Mucosa of descending colon (tissue), 3 donors: ENCODE data around the gene GRM1. TPM values are rescaled to one million over a fixed set of nuclear protein-coding genes. Genes with fewer than 3 reads are reported as not detected.

Source experiments
- ATAC-seq: fragments of 200-7000 bp; cut with Tn5 transposase; one replicate; pipeline ENCODE4 v1.9.1; 2020; ENCODE audit warnings: mild to moderate bottlenecking, moderate library complexity
- DNase-seq, 3 donors: peaks; one replicate each; pipeline ENCODE4 v3.0.0-alpha.2; 2020
- H3K36me3 ChIP-seq: fragments of 200-600 bp; one replicate; pipeline ENCODE4 v1.8.0; 2021; ENCODE audit warnings: low read depth, mild to moderate bottlenecking
- H3K4me1 ChIP-seq: fragments of 200-600 bp; one replicate; pipeline ENCODE4 v1.8.0; 2021; ENCODE audit warnings: low read depth, mild to moderate bottlenecking
- H3K4me3 ChIP-seq: fragments of 200-600 bp; one replicate; pipeline ENCODE4 v1.8.0; 2021; ENCODE audit warnings: mild to moderate bottlenecking
- H3K9me3 ChIP-seq: fragments of 200-600 bp; one replicate; pipeline ENCODE4 v1.8.0; 2021; ENCODE audit warnings: mild to moderate bottlenecking
- intact Hi-C, 2 donors: fragments of 100-400 bp; cut with DNase I in 1 of 2; cut with micrococcal nuclease in 1 of 2; formaldehyde crosslinking; loops; one replicate each; pipeline versions ENCODE4 v1.11.0 to v1.11.1; 2022; cut with DNase I, micrococcal nuclease
- total RNA-seq, 3 donors: library from RNA; stranded (reverse); fragmentation: NEBNext Ultra II Directional in 2 of 3; extraction: Animal tissue kit (Norgen Biotek cat#: 25700) in 2 of 3; gene quantifications; one replicate each; pipeline versions ENCODE4 v1.2.1 to v1.2.4, GENCODE V29; 2021 to 2023
- TF ChIP-seq, protein P1 (sequence below): fragments of 200-600 bp; IDR thresholded peaks from one replicate; pipeline ENCODE4 v1.8.0; 2022; ENCODE audit warnings: antibody characterized with exemption, mild to moderate bottlenecking
- donor health status: DM: no; HTN: no; CAD: no; lungs with moderate emphysema.
- donor health status: DM: no; HTN: no; CAD: no.
- donor health status: DM: no; HTN: yes; CAD: no.

The GRM1 gene
- total RNA-seq, 3 donors from 2014 or later, result 0.13 TPM; not detected in 2

DNA sequence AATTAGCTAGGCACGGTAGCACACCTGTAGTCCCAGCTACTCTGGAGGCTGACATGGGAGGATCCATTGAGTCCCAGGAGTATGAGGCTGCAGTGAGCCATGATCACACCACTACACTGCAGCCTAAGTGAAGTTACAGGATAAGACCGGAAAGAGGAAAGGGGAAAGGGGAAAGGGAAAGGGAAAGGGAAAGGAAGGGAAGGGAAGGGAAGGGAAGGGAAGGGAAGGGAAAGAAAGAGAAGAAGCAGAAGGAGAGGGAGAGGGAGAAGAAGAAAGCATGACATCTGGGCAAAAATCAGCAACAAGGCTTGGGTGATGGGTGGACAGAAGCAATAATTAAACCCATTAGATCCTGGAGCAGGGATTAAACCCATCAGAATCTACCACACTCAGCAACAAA is 413.0 kb downstream of the GRM1 start:
- DNase-seq, result no peak
- Histone ChIP-seq H3K4me1 (no peaks in the 10 kb centered on the region), H3K4me3 (no peak overlapping the region), H3K36me3 (no peaks in the 10 kb centered on the region), H3K9me3 (no peaks in the 10 kb centered on the region)
- TF ChIP-seq, protein P1, sequence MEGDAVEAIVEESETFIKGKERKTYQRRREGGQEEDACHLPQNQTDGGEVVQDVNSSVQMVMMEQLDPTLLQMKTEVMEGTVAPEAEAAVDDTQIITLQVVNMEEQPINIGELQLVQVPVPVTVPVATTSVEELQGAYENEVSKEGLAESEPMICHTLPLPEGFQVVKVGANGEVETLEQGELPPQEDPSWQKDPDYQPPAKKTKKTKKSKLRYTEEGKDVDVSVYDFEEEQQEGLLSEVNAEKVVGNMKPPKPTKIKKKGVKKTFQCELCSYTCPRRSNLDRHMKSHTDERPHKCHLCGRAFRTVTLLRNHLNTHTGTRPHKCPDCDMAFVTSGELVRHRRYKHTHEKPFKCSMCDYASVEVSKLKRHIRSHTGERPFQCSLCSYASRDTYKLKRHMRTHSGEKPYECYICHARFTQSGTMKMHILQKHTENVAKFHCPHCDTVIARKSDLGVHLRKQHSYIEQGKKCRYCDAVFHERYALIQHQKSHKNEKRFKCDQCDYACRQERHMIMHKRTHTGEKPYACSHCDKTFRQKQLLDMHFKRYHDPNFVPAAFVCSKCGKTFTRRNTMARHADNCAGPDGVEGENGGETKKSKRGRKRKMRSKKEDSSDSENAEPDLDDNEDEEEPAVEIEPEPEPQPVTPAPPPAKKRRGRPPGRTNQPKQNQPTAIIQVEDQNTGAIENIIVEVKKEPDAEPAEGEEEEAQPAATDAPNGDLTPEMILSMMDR, result no peak
- intact Hi-C loops, result no loop called here
- no peak for ATAC-seq

DNA sequence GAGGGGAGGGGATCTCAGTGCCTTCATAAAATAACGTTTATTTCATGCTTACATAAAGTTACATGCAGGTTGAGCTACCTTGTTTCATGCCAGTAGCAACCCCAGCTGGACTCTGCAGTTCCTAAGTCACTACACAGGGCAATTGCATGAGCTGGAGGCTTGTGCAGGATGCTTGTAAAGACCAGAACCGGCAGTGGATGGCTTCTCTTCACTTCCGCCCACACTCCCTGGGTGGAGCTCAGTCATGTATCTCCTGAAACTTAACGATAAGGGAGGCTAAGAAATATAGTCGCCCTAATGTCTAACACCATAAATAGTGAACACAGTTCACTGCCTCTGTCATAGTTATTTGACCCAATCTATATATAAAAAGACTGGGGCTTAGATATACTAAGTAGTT is 415.3 kb downstream of the GRM1 start:
- no peaks in the 10 kb centered on the region for H3K4me1 ChIP-seq
- intact Hi-C loops, result no loop called here
- ATAC-seq (no peak), DNase-seq (no peak)
- no peaks in the 10 kb centered on the region for H3K36me3 ChIP-seq
- H3K9me3 ChIP-seq, result no peaks in the 10 kb centered on the region
- TF ChIP-seq, protein P1, result no peak
- H3K4me3 ChIP-seq, result no peak overlapping the region

DNA sequence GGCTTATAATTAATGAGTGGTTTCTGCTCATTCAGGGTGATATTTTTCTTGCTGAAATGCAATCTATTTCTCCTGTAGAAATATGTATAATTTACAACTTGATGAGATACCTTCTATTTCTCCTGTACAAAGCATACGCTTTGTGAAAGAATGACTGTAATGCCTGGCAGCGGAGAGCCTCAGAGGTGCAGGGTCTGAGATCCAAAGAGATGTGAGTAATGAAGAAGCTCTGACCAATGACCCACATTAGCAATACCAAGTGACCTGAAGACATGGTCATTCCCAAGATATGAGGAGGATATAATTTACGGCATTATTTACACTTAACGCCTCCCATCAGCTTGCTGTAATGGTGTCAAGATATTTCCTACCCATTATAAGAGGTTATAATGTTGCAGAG is 416.4 kb downstream of the GRM1 start:
- intact Hi-C loops, result no loop called here

DNA sequence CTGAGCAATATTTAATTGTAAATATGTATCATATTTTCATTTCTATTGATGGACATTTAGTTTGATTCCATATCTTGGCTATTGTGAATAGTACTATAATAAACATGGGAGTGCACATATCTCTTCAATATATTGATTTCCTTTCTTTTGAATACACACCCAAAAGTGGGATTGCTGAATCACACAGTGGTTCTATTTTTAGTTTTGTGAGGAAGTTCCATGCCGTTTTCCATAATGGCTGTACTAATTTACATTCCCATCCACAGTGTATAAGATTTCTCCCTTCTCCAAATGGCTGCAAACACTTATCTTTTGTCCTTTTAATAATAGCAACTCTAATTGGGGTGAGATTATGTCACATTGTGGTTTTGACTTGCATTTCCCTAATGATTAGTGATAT is 428.0 kb downstream of the GRM1 start:
- no peaks in the 10 kb centered on the region for H3K36me3 ChIP-seq
- DNase-seq (no peak), ATAC-seq (no peak)
- no peaks in the 10 kb centered on the region for H3K4me1 ChIP-seq
- TF ChIP-seq, protein P1, result no peak
- intact Hi-C loops, result no loop called here
- no peak overlapping the region for H3K4me3 ChIP-seq
- H3K9me3 ChIP-seq, result peaks cover 9% of the 10 kb centered on the region

More for the DNA sequence above, 416.4 kb downstream of the GRM1 start:
- DNase-seq (no peak), ATAC-seq (no peak)
- TF ChIP-seq, protein P1, result no peak
- Histone ChIP-seq H3K36me3 (no peaks in the 10 kb centered on the region), H3K9me3 (no peaks in the 10 kb centered on the region), H3K4me1 (no peaks in the 10 kb centered on the region), H3K4me3 (no peak overlapping the region)

- peaks cover 9% of the 10 kb centered on the region for H3K9me3 ChIP-seq
- no peak overlapping the region for H3K4me3 ChIP-seq
- no peaks in the 10 kb centered on the region for H3K4me1 ChIP-seq
- intact Hi-C loops, result no loop called here
- DNase-seq (no peak), ATAC-seq (no peak)
- TF ChIP-seq, protein P1, result no peak
- H3K36me3 ChIP-seq, result no peaks in the 10 kb centered on the region
These were observed 432.1 kb downstream of the GRM1 start for GRCh38 chr6:146460941-146461340.
